CD4-positive, alpha-beta T cell (primary cell): ENCODE measurements around the gene CARS1. TPM values are rescaled to one million over a fixed set of nuclear protein-coding genes. Genes with fewer than 3 reads are reported as not detected.

Experiments used
- ATAC-seq: fragments of 200-7000 bp; cut with Tn5 transposase; one replicate; pipeline ENCODE4 v1.10.0; 2022; ENCODE audit warnings: mild to moderate bottlenecking; ENCODE audit not compliant: poor library complexity
- CTCF ChIA-PET: fragments of 350-600 bp; sonication (Branson Sonifier 250); formaldehyde crosslinking; loops from one replicate; lab custom pipeline; 2021; ENCODE audit warnings: antibody characterized with exemption, inconsistent platforms; lab: Charles Lee
- POLR2A ChIA-PET: fragments of 350-600 bp; sonication (Branson Sonifier 250); formaldehyde crosslinking; loops from one replicate; lab custom pipeline; 2021; ENCODE audit warnings: antibody characterized with exemption, inconsistent platforms; lab: Charles Lee
- DNase-seq, 14 experiments: peaks; one replicate each; pipeline ENCODE4 v3.0.0-alpha.2; 2013 to 2020; ENCODE audit warnings: mixed read lengths in 2 of 14
- H3K27ac ChIP-seq, 2 donors: one replicate each; pipeline versions ENCODE4 v1.5.1 to v1.7.0; 2013; ENCODE audit warnings: low read length in 2 of 2, low read depth in 1 of 2, mild to moderate bottlenecking in 1 of 2
- H3K27me3 ChIP-seq, 2 experiments: 1 replicate in 1 of 2; 2 replicates in 1 of 2; pipeline versions ENCODE4 v1.6.1 to v1.7.0; 2013; ENCODE audit warnings: low read length in 2 of 2, control low read depth in 1 of 2, mild to moderate bottlenecking in 1 of 2, moderate library complexity in 1 of 2; ENCODE audit not compliant: insufficient read depth in 2 of 2, control insufficient read depth in 1 of 2
- H3K36me3 ChIP-seq: one replicate; pipeline ENCODE4 v1.6.1; 2013; ENCODE audit warnings: low read length, control low read depth; ENCODE audit not compliant: insufficient read depth
- H3K4me1 ChIP-seq: one replicate; pipeline ENCODE4 v1.6.1; 2013; ENCODE audit warnings: low read length, control low read depth; ENCODE audit not compliant: insufficient read depth
- H3K4me3 ChIP-seq: one replicate; pipeline ENCODE4 v1.5.1; 2013; ENCODE audit warnings: mild to moderate bottlenecking, low read length, moderate library complexity
- H3K9me3 ChIP-seq, 2 experiments: 1 replicate in 1 of 2; 2 replicates in 1 of 2; pipeline versions ENCODE4 v1.6.1 to v1.7.0; 2013; ENCODE audit warnings: low read length in 2 of 2, mild to moderate bottlenecking in 2 of 2, control low read depth in 1 of 2, moderate library complexity in 1 of 2; ENCODE audit not compliant: control insufficient read depth in 1 of 2, insufficient read depth in 1 of 2
- H3K27ac Mint-ChIP-seq: one replicate; pipeline ENCODE4 v1.8.0; 2020; ENCODE audit warnings: mixed read lengths
- H3K27me3 Mint-ChIP-seq: one replicate; pipeline ENCODE4 v1.8.0; 2021; ENCODE audit warnings: mixed read lengths
- H3K36me3 Mint-ChIP-seq: one replicate; pipeline ENCODE4 v1.8.0; 2021; ENCODE audit warnings: low read depth, mixed read lengths
- H3K4me1 Mint-ChIP-seq: one replicate; pipeline ENCODE4 v1.8.0; 2021; ENCODE audit warnings: low read depth, mixed read lengths
- H3K4me3 Mint-ChIP-seq: one replicate; pipeline ENCODE4 v1.8.0; 2020; ENCODE audit warnings: mild to moderate bottlenecking, mixed read lengths
- H3K9me3 Mint-ChIP-seq: one replicate; pipeline ENCODE4 v1.8.0; 2020; ENCODE audit warnings: mixed read lengths
- intact Hi-C, 2 experiments: fragments of 100-400 bp; cut with DNase I in 1 of 2; cut with micrococcal nuclease in 1 of 2; formaldehyde crosslinking; loops; one replicate each; pipeline versions ENCODE4 v1.15.1 to v1.9.0; 2023 to 2025; cut with DNase I, micrococcal nuclease
- total RNA-seq, 174 experiments: library from RNA in 2 of 174; stranded (reverse) in 2 of 174; gene quantifications; one replicate each; pipeline ENCODE4 v1.2.3 and lab custom pipeline; 2021 to 2026
- TF ChIP-seq, protein P1 (sequence below): fragments of 200-600 bp; IDR thresholded peaks from one replicate; pipeline ENCODE4 v1.8.0; 2022; ENCODE audit warnings: antibody characterized with exemption, mild to moderate bottlenecking

CARS1 gene
- total RNA-seq, 2 experiments from 2014 or later: 24.1 to 25.2 TPM

DNA sequence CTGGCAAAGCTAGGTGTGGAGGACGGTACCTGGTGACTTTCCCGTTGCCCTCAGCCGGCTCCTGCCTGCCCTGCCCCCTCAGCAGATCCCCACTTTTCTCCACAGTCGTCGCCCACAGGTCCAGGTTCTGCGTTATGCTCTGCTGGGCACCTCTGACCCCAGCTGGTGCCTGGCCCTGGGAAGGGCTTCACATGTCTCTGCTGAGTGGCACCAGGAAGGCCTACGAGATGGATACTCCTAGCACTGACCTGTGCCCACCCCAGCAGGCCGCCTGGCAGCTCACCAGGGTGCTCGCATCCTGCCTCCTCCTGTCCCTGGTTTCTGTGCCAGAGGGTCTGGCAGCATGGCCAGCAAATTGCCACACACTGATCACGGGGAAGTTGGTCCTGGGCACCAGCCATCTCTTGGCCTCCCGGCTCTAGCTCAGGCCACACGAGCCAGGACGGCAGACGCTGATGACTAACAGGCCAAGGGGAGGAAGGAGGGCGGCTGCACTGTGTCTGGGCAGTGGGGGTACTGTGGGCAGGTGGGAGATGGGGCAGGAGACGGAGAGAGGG is 13.8 kb downstream of the CARS1 start:
- Histone ChIP-seq H3K36me3 (peaks cover 75% of the 10 kb centered on the region), H3K27ac (no peak overlapping the region)
- DNase-seq: peak in 1 of 14 experiments; percentile 11

DNA sequence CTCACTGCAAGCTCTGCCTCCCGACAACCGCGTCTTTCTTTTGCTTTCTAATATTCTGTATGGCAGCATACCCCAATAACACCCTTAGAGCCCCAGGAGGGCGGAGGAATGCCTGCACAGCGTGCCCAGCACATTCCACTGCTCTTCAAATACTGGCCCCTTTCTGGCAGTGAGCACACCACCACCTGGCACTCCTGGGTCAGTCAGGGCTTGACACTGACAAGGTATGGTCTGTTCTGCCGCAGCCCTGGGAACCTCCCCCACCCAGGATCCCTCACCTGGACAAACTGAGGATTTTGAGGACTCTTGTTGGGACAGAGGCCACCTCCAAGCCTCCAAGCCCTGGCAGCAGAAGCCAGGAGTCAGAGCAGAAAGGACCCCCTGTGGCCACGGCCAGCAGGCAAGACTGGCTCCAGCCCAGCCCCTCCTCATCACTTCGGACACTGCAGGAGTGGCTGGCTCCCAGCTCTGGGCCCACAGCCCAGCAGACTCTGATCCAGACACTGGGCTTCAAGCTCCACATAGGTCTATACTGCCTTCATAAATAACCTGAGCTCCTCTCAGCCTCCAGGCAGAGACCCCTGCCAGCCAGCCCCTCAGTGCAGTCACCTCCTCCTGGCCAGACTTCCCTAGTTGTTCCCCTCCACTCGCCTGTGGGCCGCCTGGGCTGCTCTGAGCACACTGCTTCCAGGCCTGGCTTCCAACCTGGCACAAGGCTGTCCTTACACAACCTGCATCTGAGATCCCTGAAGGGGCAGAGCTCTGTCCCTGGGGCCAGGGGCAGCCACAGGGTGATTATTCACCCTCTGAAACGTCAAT is 14.5 kb downstream of the CARS1 start:
- POLR2A ChIA-PET: interaction anchor here (0.6 kb wide), 1 partner anchor 19 kb away, joined by 4 read pairs; no protein-coding TSS in a partner anchor
- CTCF ChIA-PET: no interaction called here
- Mint-ChIP-seq H3K4me1 (peaks cover 6% of the 10 kb centered on the region), H3K4me3 (no peak overlapping the region), H3K36me3 (peaks cover 60% of the 10 kb centered on the region), H3K27me3 (no peaks in the 10 kb centered on the region), H3K9me3 (no peaks in the 10 kb centered on the region), H3K27ac (peak overlapping the region; percentile 56)
- no peak overlapping the region for H3K27ac ChIP-seq
- intact Hi-C loops: no loop called here
- ATAC-seq (no peak), DNase-seq (no peak)
- H3K4me1 ChIP-seq: peaks cover 13% of the 10 kb centered on the region
- no peak overlapping the region for H3K4me3 ChIP-seq
- H3K9me3 ChIP-seq: no peaks in the 10 kb centered on the region
- no peaks in the 10 kb centered on the region for H3K27me3 ChIP-seq
- H3K36me3 ChIP-seq: peaks cover 79% of the 10 kb centered on the region
- TF ChIP-seq, protein P1, sequence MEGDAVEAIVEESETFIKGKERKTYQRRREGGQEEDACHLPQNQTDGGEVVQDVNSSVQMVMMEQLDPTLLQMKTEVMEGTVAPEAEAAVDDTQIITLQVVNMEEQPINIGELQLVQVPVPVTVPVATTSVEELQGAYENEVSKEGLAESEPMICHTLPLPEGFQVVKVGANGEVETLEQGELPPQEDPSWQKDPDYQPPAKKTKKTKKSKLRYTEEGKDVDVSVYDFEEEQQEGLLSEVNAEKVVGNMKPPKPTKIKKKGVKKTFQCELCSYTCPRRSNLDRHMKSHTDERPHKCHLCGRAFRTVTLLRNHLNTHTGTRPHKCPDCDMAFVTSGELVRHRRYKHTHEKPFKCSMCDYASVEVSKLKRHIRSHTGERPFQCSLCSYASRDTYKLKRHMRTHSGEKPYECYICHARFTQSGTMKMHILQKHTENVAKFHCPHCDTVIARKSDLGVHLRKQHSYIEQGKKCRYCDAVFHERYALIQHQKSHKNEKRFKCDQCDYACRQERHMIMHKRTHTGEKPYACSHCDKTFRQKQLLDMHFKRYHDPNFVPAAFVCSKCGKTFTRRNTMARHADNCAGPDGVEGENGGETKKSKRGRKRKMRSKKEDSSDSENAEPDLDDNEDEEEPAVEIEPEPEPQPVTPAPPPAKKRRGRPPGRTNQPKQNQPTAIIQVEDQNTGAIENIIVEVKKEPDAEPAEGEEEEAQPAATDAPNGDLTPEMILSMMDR: no peak

More for the DNA sequence above, 13.8 kb downstream of the CARS1 start:
- ChIA-PET CTCF (no interaction called here), POLR2A (interaction anchor here (0.6 kb wide), 1 partner anchor 20 kb away, joined by 4 read pairs; no protein-coding TSS in a partner anchor)
- TF ChIP-seq, protein P1: no peak
- Histone ChIP-seq H3K4me1 (peaks cover 8% of the 10 kb centered on the region), H3K4me3 (no peak overlapping the region), H3K27me3 (no peaks in the 10 kb centered on the region), H3K9me3 (no peaks in the 10 kb centered on the region)
- Mint-ChIP-seq H3K4me1 (no peaks in the 10 kb centered on the region), H3K4me3 (no peak overlapping the region), H3K27me3 (no peaks in the 10 kb centered on the region), H3K36me3 (peaks cover 54% of the 10 kb centered on the region), H3K9me3 (no peaks in the 10 kb centered on the region), H3K27ac (peak overlapping the region; percentile 56)
- intact Hi-C loops: no loop called here
- ATAC-seq: no peak

GRCh38 chr11:3041699-3042441 is 15.4 kb downstream of the CARS1 start:
- POLR2A ChIA-PET: no interaction called here
- peaks cover 69% of the 10 kb centered on the region for H3K36me3 Mint-ChIP-seq
- CTCF ChIA-PET: no interaction called here
- TF ChIP-seq, protein P1: no peak
- ATAC-seq (no peak), DNase-seq (no peak)
- Histone ChIP-seq H3K9me3 (no peaks in the 10 kb centered on the region), H3K27me3 (no peaks in the 10 kb centered on the region), H3K4me3 (no peak overlapping the region), H3K27ac (no peak overlapping the region), H3K4me1 (peaks cover 18% of the 10 kb centered on the region), H3K36me3 (peaks cover 81% of the 10 kb centered on the region)
- no peak overlapping the region for H3K4me3 Mint-ChIP-seq
- peaks cover 14% of the 10 kb centered on the region for H3K4me1 Mint-ChIP-seq
- H3K9me3 Mint-ChIP-seq: no peaks in the 10 kb centered on the region
- H3K27me3 Mint-ChIP-seq: no peaks in the 10 kb centered on the region
- no peak overlapping the region for H3K27ac Mint-ChIP-seq
- intact Hi-C loops: no loop called here
